ENCODE measurements around the gene ID2. TPM values are rescaled to one million over a fixed set of nuclear protein-coding genes. Genes with fewer than 3 reads are reported as not detected.

ID2 gene
- total RNA-seq, 1 experiment from 2014 or later: 249 TPM

DNA sequence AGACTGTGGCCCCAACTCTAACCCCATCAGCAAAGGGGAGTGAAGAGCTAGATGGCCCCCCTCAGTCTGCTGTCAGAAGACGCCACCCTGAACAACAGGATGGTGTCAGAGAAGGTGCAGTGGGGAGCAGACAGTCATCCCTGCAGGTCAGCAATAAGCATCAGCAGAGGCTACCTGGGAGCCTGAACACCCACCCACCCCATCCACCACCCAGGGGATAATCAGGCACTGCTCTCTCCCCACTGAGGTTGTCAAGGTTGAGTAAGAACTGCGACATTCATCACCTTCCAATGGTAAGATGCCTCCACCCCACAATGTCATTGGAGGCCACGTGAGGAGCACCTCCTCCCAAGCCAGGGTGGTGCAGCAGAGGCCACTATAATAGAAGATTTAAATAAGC is 8.5 kb upstream of the ID2 start:
- peaks cover 5% of the 10 kb centered on the region for H3K9me3 ChIP-seq (ENCODE audit: low read depth, low read length, poor library complexity, severe bottlenecking)
- H3K4me3 ChIP-seq (ENCODE audit: low read depth, low read length, poor library complexity, severe bottlenecking): no peak overlapping the region
- no peak for TF ChIP-seq EZH2 (IDR thresholded peaks at IDR 0.05; ENCODE audit: borderline replicate concordance, low read depth, low read length, poor library complexity, severe bottlenecking)
- TF ChIP-seq, protein P1, sequence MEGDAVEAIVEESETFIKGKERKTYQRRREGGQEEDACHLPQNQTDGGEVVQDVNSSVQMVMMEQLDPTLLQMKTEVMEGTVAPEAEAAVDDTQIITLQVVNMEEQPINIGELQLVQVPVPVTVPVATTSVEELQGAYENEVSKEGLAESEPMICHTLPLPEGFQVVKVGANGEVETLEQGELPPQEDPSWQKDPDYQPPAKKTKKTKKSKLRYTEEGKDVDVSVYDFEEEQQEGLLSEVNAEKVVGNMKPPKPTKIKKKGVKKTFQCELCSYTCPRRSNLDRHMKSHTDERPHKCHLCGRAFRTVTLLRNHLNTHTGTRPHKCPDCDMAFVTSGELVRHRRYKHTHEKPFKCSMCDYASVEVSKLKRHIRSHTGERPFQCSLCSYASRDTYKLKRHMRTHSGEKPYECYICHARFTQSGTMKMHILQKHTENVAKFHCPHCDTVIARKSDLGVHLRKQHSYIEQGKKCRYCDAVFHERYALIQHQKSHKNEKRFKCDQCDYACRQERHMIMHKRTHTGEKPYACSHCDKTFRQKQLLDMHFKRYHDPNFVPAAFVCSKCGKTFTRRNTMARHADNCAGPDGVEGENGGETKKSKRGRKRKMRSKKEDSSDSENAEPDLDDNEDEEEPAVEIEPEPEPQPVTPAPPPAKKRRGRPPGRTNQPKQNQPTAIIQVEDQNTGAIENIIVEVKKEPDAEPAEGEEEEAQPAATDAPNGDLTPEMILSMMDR (conservative IDR thresholded peaks at IDR 0.05; ENCODE audit: low read depth, low read length): no peak
- H3K27ac ChIP-seq (ENCODE audit: low read depth, low read length, poor library complexity, severe bottlenecking): no peak overlapping the region
- no peaks in the 10 kb centered on the region for H3K36me3 ChIP-seq (ENCODE audit: insufficient read depth, low read length, poor library complexity, severe bottlenecking)
- no TSS peak for BruUV-seq (replicated peaks)
- no peaks in the 10 kb centered on the region for H3K27me3 ChIP-seq (replicated peaks; ENCODE audit: insufficient read depth, low read depth, low read length, poor library complexity)
- ChIA-PET CTCF (interaction anchor here (0.6 kb wide), 1 partner anchor 655 kb away, joined by 3 read pairs; no protein-coding TSS in a partner anchor), POLR2A (ENCODE audit: low non-redundant PET) (no interaction called here)
- DNase-seq (ENCODE audit: low spot score): no peak
- H3K4me1 ChIP-seq (ENCODE audit: insufficient read depth, low read length, poor library complexity, severe bottlenecking): peaks cover 14% of the 10 kb centered on the region
- intact Hi-C loops (cut with micrococcal nuclease; ENCODE audit: unreplicated experiment): no loop called here

DNA sequence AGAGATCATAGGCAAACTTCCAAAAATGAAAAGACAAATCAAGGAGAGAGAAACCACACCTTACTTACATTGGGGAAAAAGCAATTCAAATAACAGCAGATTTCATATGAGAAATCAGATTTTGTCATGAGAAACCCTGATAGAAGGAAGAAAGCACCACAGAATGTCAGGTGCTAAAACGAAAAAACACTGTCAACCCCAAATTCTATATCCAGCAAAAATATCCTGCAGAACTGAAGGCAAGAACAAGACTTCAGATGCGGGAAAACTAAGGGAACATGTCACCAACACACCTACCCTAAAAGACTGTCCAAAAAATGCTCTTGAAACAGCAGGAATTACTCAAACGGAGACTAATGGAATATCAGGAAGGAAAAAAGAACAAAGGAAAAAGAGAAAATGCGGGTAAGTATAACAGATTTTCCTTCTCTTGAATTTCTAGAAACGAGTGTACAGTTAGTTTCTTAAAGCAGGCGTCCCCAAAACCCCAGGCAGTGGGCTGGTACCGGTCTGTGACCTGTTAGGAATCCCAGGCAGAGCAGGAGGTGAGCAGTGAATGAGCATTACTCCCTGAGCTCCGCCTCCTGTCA is 7.3 kb upstream of the ID2 start:
- peaks cover 5% of the 10 kb centered on the region for H3K9me3 ChIP-seq (ENCODE audit: low read depth, low read length, poor library complexity, severe bottlenecking)
- BruUV-seq (replicated peaks): no TSS peak
- TF ChIP-seq, protein P1 (conservative IDR thresholded peaks at IDR 0.05; ENCODE audit: low read depth, low read length): no peak
- no peak for TF ChIP-seq EZH2 (IDR thresholded peaks at IDR 0.05; ENCODE audit: borderline replicate concordance, low read depth, low read length, poor library complexity, severe bottlenecking)
- no peaks in the 10 kb centered on the region for H3K36me3 ChIP-seq (ENCODE audit: insufficient read depth, low read length, poor library complexity, severe bottlenecking)
- no peak overlapping the region for H3K4me3 ChIP-seq (ENCODE audit: low read depth, low read length, poor library complexity, severe bottlenecking)
- ChIA-PET POLR2A (ENCODE audit: low non-redundant PET) (no interaction called here), CTCF (no interaction called here)
- DNase-seq (ENCODE audit: low spot score): no peak
- H3K27me3 ChIP-seq (replicated peaks; ENCODE audit: insufficient read depth, low read depth, low read length, poor library complexity): no peaks in the 10 kb centered on the region
- intact Hi-C loops (cut with micrococcal nuclease; ENCODE audit: unreplicated experiment): loop anchor here (5.0 kb wide), 1 partner anchor 92 kb away; no protein-coding TSS in a partner anchor
- H3K4me1 ChIP-seq (ENCODE audit: insufficient read depth, low read length, poor library complexity, severe bottlenecking): peaks cover 14% of the 10 kb centered on the region
- no peak overlapping the region for H3K27ac ChIP-seq (ENCODE audit: low read depth, low read length, poor library complexity, severe bottlenecking)

DNA sequence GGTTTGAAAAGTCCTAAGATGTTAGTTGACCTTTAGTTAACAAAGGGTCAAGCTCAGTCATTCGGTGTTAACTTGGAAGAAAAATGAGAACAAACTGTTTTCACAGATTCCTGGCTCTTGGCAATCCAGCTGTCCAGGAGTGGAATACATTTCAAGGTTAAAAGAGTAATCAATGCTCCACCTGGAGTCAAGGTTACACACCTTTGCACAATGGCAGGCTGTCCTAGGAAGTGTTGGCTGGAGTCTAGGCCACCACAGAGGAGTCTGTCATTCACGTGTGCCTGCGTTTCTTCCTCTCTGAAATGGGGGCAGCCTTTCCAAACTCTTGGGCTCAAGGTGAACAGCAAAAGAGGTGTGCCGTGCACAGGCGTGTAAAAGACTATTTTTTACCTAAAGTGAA is 6.3 kb upstream of the ID2 start:
- no TSS peak for BruUV-seq (replicated peaks)
- DNase-seq (ENCODE audit: low spot score): no peak
- intact Hi-C loops (cut with micrococcal nuclease; ENCODE audit: unreplicated experiment): loop anchor here (5.0 kb wide), 1 partner anchor 93 kb away; no protein-coding TSS in a partner anchor
- CTCF ChIA-PET: no interaction called here
- Histone ChIP-seq H3K36me3 (ENCODE audit: insufficient read depth, low read length, poor library complexity, severe bottlenecking) (no peaks in the 10 kb centered on the region), H3K9me3 (ENCODE audit: low read depth, low read length, poor library complexity, severe bottlenecking) (peaks cover 5% of the 10 kb centered on the region), H3K27me3 (replicated peaks; ENCODE audit: insufficient read depth, low read depth, low read length, poor library complexity) (no peaks in the 10 kb centered on the region), H3K4me1 (ENCODE audit: insufficient read depth, low read length, poor library complexity, severe bottlenecking) (peaks cover 23% of the 10 kb centered on the region), H3K27ac (ENCODE audit: low read depth, low read length, poor library complexity, severe bottlenecking) (no peak overlapping the region), H3K4me3 (ENCODE audit: low read depth, low read length, poor library complexity, severe bottlenecking) (no peak overlapping the region)
- POLR2A ChIA-PET (ENCODE audit: low non-redundant PET): no interaction called here
- TF ChIP-seq, protein P1 (conservative IDR thresholded peaks at IDR 0.05; ENCODE audit: low read depth, low read length): no peak
- TF ChIP-seq EZH2 (IDR thresholded peaks at IDR 0.05; ENCODE audit: borderline replicate concordance, low read depth, low read length, poor library complexity, severe bottlenecking): no peak
